H9 (cell line): ENCODE data around the gene MAGI1. TPM values are rescaled to one million over a fixed set of nuclear protein-coding genes. Genes with fewer than 3 reads are reported as not detected.

ENCODE experiments used
- DNase-seq: peaks from one replicate; pipeline ENCODE4 v3.0.0-alpha.2; 2017
- H2AFZ ChIP-seq: one replicate; pipeline ENCODE4 v1.6.1; 2013; ENCODE audit warnings: mild to moderate bottlenecking, low read length, control low read depth, moderate library complexity
- H2AK5ac ChIP-seq: 2 replicates; pipeline ENCODE4 v1.6.1; 2013; ENCODE audit warnings: low read length, control low read depth, mixed read lengths; ENCODE audit not compliant: insufficient read length
- H2BK120ac ChIP-seq: one replicate; pipeline ENCODE4 v1.6.1; 2013; ENCODE audit warnings: low read depth, mild to moderate bottlenecking, low read length, control low read depth, inconsistent platforms; ENCODE audit not compliant: poor library complexity, severe bottlenecking
- H2BK12ac ChIP-seq: 2 replicates; pipeline ENCODE4 v1.6.1; 2013; ENCODE audit warnings: low read length, control low read depth, mixed read lengths, low read depth; ENCODE audit not compliant: insufficient read length
- H2BK15ac ChIP-seq: 2 replicates; pipeline ENCODE4 v1.6.1; 2013; ENCODE audit warnings: low read depth, low read length, control low read depth
- H2BK20ac ChIP-seq: one replicate; pipeline ENCODE4 v1.6.1; 2013; ENCODE audit warnings: low read depth, mild to moderate bottlenecking, low read length, control low read depth, inconsistent platforms; ENCODE audit not compliant: poor library complexity, severe bottlenecking
- H2BK5ac ChIP-seq: 2 replicates; pipeline ENCODE4 v1.6.1; 2013; ENCODE audit warnings: low read length, control low read depth, mixed read lengths; ENCODE audit not compliant: insufficient read length
- H3K14ac ChIP-seq: 2 replicates; pipeline ENCODE4 v1.6.1; 2013; ENCODE audit warnings: low read length, control low read depth; ENCODE audit not compliant: insufficient read depth
- H3K18ac ChIP-seq: 2 replicates; pipeline ENCODE4 v1.6.1; 2013; ENCODE audit warnings: low read depth, mild to moderate bottlenecking, mixed read lengths, low read length, control low read depth; ENCODE audit not compliant: insufficient read length
- H3K23ac ChIP-seq: 2 replicates; pipeline ENCODE4 v1.6.1; 2013; ENCODE audit warnings: low read length, control low read depth, mixed read lengths, low read depth; ENCODE audit not compliant: insufficient read length
- H3K23me2 ChIP-seq: 2 replicates; pipeline ENCODE4 v1.6.1; 2013; ENCODE audit warnings: low read depth, mild to moderate bottlenecking, mixed read lengths, low read length, control low read depth; ENCODE audit not compliant: insufficient read length, poor library complexity, severe bottlenecking
- H3K27ac ChIP-seq: 2 replicates; pipeline ENCODE4 v1.5.1; 2013; ENCODE audit warnings: low read length, control low read depth, mixed read lengths, low read depth; ENCODE audit not compliant: insufficient read length
- H3K27me3 ChIP-seq: 2 replicates; pipeline ENCODE4 v1.6.1; 2013; ENCODE audit warnings: low read length, control low read depth, inconsistent platforms; ENCODE audit not compliant: insufficient read depth
- H3K4ac ChIP-seq: 2 replicates; pipeline ENCODE4 v1.6.1; 2013; ENCODE audit warnings: low read depth, mild to moderate bottlenecking, control low read depth, inconsistent platforms, low read length, moderate library complexity
- H3K4me1 ChIP-seq: 2 replicates; pipeline ENCODE4 v1.6.1; 2013; ENCODE audit warnings: low read length, control low read depth, inconsistent platforms; ENCODE audit not compliant: insufficient read depth
- H3K4me2 ChIP-seq: 2 replicates; pipeline ENCODE4 v1.6.1; 2013; ENCODE audit warnings: low read length, control low read depth, mixed read lengths; ENCODE audit not compliant: insufficient read length, insufficient read depth
- H3K56ac ChIP-seq: 2 replicates; pipeline ENCODE4 v1.6.1; 2013; ENCODE audit warnings: low read depth, mild to moderate bottlenecking, mixed read lengths, low read length, control low read depth; ENCODE audit not compliant: insufficient read length
- H3K79me1 ChIP-seq: 2 replicates; pipeline ENCODE4 v1.6.1; 2013; ENCODE audit warnings: low read depth, mild to moderate bottlenecking, moderate library complexity, low read length, control low read depth, inconsistent platforms; ENCODE audit not compliant: insufficient read depth, poor library complexity, severe bottlenecking
- H3K79me2 ChIP-seq: 2 replicates; pipeline ENCODE4 v1.6.1; 2013; ENCODE audit warnings: low read length, control low read depth, inconsistent platforms; ENCODE audit not compliant: insufficient read depth
- H3K9ac ChIP-seq: 2 replicates; pipeline ENCODE4 v1.6.1; 2013; ENCODE audit warnings: low read length, control low read depth, mixed read lengths; ENCODE audit not compliant: insufficient read length; ENCODE audit errors: extremely low read depth
- H3K9me3 ChIP-seq: one replicate; pipeline ENCODE4 v1.6.1; 2013; ENCODE audit warnings: low read depth, low read length, inconsistent platforms; ENCODE audit not compliant: control insufficient read depth
- H3T11ph ChIP-seq: one replicate; pipeline ENCODE4 v1.6.1; 2013; ENCODE audit warnings: mild to moderate bottlenecking, low read length, control low read depth, inconsistent platforms
- H4K20me1 ChIP-seq: one replicate; pipeline ENCODE4 v1.6.1; 2013; ENCODE audit not compliant: control insufficient read depth, insufficient read length, insufficient read depth
- H4K5ac ChIP-seq: 2 replicates; pipeline ENCODE4 v1.6.1; 2013; ENCODE audit warnings: low read depth, mild to moderate bottlenecking, mixed read lengths, low read length, control low read depth; ENCODE audit not compliant: insufficient read length
- H4K8ac ChIP-seq: replicated peaks from 2 replicates; pipeline ENCODE4 v1.6.1; 2013; ENCODE audit warnings: low read length, control low read depth, mixed read lengths, low read depth; ENCODE audit not compliant: insufficient read length
- H4K91ac ChIP-seq: 2 replicates; pipeline ENCODE4 v1.6.1; 2013; ENCODE audit warnings: low read depth, mild to moderate bottlenecking, moderate library complexity, mixed read lengths, low read length, control low read depth; ENCODE audit not compliant: insufficient read length
- H3K27ac Mint-ChIP-seq, 3 experiments: 2 replicates in 2 of 3; 3 replicates in 1 of 3; pipeline ENCODE4 v1.8.0; 2020 to 2021; ENCODE audit warnings: mixed read lengths in 3 of 3, mild to moderate bottlenecking in 1 of 3, moderate library complexity in 1 of 3
- H3K27me3 Mint-ChIP-seq: 2 replicates; pipeline ENCODE4 v1.8.0; 2021; ENCODE audit warnings: low read depth, mild to moderate bottlenecking, moderate library complexity, mixed read lengths
- H3K36me3 Mint-ChIP-seq, 3 experiments: 2 replicates in 2 of 3; 3 replicates in 1 of 3; pipeline ENCODE4 v1.8.0; 2020 to 2021; ENCODE audit warnings: low read depth in 3 of 3, mixed read lengths in 3 of 3; ENCODE audit not compliant: insufficient read depth in 1 of 3
- H3K4me1 Mint-ChIP-seq, 2 experiments: 2 replicates each; pipeline ENCODE4 v1.8.0; 2020; ENCODE audit warnings: mixed read lengths in 2 of 2
- H3K4me3 Mint-ChIP-seq, 2 experiments: 2 replicates in 1 of 2; 3 replicates in 1 of 2; pipeline ENCODE4 v1.8.0; 2020 to 2021; ENCODE audit warnings: mild to moderate bottlenecking in 2 of 2, mixed read lengths in 2 of 2, moderate library complexity in 1 of 2
- H3K9me3 Mint-ChIP-seq, 2 experiments: 2 replicates in 1 of 2; 3 replicates in 1 of 2; pipeline ENCODE4 v1.8.0; 2020; ENCODE audit warnings: mild to moderate bottlenecking in 2 of 2, mixed read lengths in 2 of 2, moderate library complexity in 1 of 2
- CTCF ChIP-seq: fragments of 200-600 bp; sonication (generic); conservative IDR thresholded peaks from 3 replicates; pipeline ENCODE4 v1.8.0; 2021; ENCODE audit warnings: antibody characterized with exemption, mild to moderate bottlenecking
- WGBS: extraction: QIAGEN DNeasy Blood & Tissue Kit; methylation state at CpG from one replicate; pipeline ENCODE4 v1.1.7; 2013; ENCODE audit warnings: missing lambda C conversion rate, low lambda C conversion rate, mixed read lengths; ENCODE audit not compliant: insufficient read length; ENCODE audit errors: extremely low coverage; 5-methylcytosine and 5-hydroxymethylcytosine counted together
- total RNA-seq: library from RNA; stranded (reverse); gene quantifications from 2 replicates; pipeline ENCODE4 v1.2.1, GENCODE V29; 2021

MAGI1 gene
- total RNA-seq, 1 experiment from 2014 or later, result 65.7 TPM

- Histone ChIP-seq H2BK120ac (no peak overlapping the region), H2BK12ac (no peak overlapping the region), H2BK15ac (no peak overlapping the region), H3K23me2 (no peaks in the 10 kb centered on the region), H3T11ph (no peak overlapping the region), H2BK5ac (no peak overlapping the region), H4K5ac (no peak overlapping the region), H3K18ac (no peak overlapping the region), H3K56ac (no peak overlapping the region), H3K9me3 (no peaks in the 10 kb centered on the region), H2AFZ (no peak overlapping the region), H2BK20ac (no peak overlapping the region), H3K4me2 (no peak overlapping the region), H3K79me2 (peaks cover 14% of the 10 kb centered on the region; the same call in 1 of the 2 replicates), H4K20me1 (no peaks in the 10 kb centered on the region), H3K23ac (no peak overlapping the region), H4K91ac (no peak overlapping the region), H3K4me1 (peaks cover 8% of the 10 kb centered on the region; the same call in 1 of the 2 replicates), H3K14ac (no peak overlapping the region), H4K8ac (no peak overlapping the region), H2AK5ac (no peak overlapping the region), H3K27me3 (no peaks in the 10 kb centered on the region), H3K9ac (no peak overlapping the region), H3K27ac (no peak overlapping the region), H3K79me1 (peaks cover 5% of the 10 kb centered on the region), H3K4ac (no peak overlapping the region)
- Mint-ChIP-seq H3K4me3 (no peak overlapping the region), H3K27me3 (no peaks in the 10 kb centered on the region), H3K9me3 (no peaks in the 10 kb centered on the region), H3K27ac (no peak overlapping the region), H3K36me3 (no peaks in the 10 kb centered on the region), H3K4me1 (peaks cover 51 to 54% of the 10 kb centered on the region in 2 experiments)
- DNase-seq, result no peak
- no peak for TF ChIP-seq CTCF
- WGBS, result no CpG with 5 or more reads among the region's 2 CpGs
Observed at GRCh38 chr3:65584913-65585312, 453.8 kb downstream of the MAGI1 start.
